D721Med (cell line): Measurements from ENCODE around the gene ECHDC3.
A peak's percentile ranks its signal among the peaks of the same experiment; 100 is the strongest.

Experiments used
- DNase-seq: peaks from one replicate; pipeline ENCODE4 v3.0.0; 2011; ENCODE audit warnings: low spot score; ENCODE audit not compliant: insufficient read length
- FAIRE-seq: peaks from 2 replicates; lab custom pipeline; 2011; peaks lifted over from hg19 to GRCh38; lab: Jason Lieb, UNC
- TF ChIP-seq, protein P1 (sequence below): IDR thresholded peaks from 2 replicates; pipeline ENCODE4 v1.5.1; 2012; ENCODE audit warnings: mild to moderate bottlenecking, control low read depth; ENCODE audit not compliant: insufficient read depth; ENCODE audit errors: missing control alignments

Gene ECHDC3

GRCh38 chr10:11795101-11795920 lies 53.1 kb downstream of the ECHDC3 start:
- DNase-seq (no peak), FAIRE-seq (no peak)
- TF ChIP-seq, protein P1, sequence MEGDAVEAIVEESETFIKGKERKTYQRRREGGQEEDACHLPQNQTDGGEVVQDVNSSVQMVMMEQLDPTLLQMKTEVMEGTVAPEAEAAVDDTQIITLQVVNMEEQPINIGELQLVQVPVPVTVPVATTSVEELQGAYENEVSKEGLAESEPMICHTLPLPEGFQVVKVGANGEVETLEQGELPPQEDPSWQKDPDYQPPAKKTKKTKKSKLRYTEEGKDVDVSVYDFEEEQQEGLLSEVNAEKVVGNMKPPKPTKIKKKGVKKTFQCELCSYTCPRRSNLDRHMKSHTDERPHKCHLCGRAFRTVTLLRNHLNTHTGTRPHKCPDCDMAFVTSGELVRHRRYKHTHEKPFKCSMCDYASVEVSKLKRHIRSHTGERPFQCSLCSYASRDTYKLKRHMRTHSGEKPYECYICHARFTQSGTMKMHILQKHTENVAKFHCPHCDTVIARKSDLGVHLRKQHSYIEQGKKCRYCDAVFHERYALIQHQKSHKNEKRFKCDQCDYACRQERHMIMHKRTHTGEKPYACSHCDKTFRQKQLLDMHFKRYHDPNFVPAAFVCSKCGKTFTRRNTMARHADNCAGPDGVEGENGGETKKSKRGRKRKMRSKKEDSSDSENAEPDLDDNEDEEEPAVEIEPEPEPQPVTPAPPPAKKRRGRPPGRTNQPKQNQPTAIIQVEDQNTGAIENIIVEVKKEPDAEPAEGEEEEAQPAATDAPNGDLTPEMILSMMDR: no peak

DNA sequence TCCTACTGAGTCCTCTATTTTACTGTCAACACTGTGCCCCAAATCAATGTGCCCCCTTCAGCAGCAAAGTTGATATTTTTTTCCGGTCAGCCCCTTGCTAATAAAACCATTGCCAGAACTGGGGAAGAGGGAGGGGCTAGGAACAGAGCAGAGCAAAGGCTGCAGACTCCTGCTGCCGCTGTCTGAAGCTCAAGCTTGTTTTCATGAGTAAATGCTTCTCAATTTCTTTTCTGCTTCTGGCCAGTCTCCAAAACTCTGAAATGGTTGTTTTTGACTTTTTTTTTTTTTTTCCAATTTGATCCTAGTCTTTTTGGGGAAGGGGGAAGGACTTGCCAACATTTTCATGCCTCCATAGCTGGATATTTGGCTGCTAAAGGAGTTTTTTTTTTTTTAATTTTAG lies 54.3 kb downstream of the ECHDC3 start:
- TF ChIP-seq, protein P1: no peak
- DNase-seq (no peak), FAIRE-seq (no peak)

DNA sequence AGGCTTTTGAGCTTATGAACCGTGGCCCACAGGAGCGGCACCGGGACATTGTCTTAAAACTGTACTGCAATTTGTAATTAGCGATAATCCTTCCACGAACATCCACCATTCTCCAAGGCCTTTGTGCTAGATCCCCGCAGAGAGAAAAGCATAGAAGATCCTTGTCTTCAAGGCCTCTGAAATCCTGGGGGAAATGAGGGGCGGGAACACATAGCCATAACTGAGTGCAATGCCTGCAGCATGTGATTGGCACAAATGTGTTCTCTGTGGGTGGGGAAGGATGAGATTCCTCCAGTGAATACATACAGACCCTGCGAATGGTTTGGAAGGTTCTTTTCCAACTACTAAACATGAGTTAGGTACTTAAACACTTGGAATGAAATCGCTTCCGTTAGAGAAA lies 55.1 kb downstream of the ECHDC3 start:
- no peak for FAIRE-seq
- TF ChIP-seq, protein P1: no peak
- DNase-seq: no peak

DNA sequence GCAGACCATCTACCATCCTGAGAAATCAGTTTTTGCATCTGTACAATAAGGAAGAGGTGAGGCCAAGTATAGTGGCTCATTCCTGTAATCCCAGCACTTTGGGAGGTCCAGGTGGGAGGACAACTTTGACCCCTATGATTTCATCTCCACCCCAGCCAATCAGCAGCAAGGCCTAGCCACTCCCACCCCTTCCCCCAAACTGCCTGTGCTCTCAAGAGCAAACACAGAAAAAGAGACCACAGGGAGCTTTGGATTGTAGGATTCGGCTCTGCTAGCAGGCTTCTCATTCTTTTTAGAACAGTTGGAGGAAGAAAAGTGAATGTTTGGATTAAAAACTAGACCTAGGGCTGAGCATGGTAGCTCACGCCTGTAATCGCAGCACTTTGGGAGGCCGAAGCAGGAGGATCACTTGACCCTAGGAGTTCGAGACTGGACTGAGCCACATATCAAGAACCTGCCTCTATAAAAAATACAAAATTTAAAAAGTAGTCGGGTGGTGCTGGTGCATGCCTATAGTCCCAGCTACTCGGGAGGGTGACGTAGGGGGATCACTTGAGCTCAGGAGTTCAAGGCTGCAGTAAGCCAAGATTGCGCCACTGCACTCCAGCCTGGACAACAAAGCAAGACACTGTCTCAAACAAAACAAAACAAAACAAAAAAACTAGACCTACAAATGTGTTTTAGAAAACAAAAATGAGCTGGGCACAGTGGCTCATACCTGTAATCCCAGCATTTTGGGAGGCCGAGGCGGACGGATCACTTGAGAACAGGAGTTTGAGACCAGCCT lies 55.9 kb downstream of the ECHDC3 start:
- FAIRE-seq (no peak), DNase-seq (no peak)
- TF ChIP-seq, protein P1: no peak

GRCh38 chr10:11798845-11799735 lies 56.9 kb downstream of the ECHDC3 start:
- DNase-seq (peak; percentile 82), FAIRE-seq (no peak)
- TF ChIP-seq, protein P1: no peak

DNA sequence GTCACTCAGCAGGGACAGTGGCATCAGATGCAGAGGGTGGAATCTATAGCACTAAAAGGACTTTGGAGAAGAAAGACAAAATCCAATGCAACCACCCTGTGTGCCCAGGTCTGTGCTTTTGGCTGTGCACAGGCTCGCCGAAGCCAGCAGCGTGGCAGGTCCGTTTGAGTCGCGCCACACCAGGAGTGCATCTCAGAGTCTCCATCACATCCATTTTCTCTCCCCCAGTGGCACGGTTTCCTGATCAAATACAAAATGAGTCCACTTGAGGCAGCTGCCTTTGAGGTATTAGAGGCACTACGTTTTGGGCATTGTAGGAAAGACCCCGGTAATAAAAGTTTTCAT lies 57.5 kb downstream of the ECHDC3 start:
- DNase-seq (no peak), FAIRE-seq (no peak)
- TF ChIP-seq, protein P1: no peak
